GM12878 (cell line): ENCODE data around the gene STAC2.

Experiments
- EP300 ChIP-seq, 2 experiments: fragments of 150-350 bp in 1 of 2; IDR thresholded peaks; 2 replicates each; pipeline ENCODE4 v1.6.1; 2011 to 2012; ENCODE audit warnings: low read depth in 2 of 2, low read length in 2 of 2, borderline replicate concordance in 1 of 2, improper control_type of control experiment in 1 of 2, inconsistent platforms in 1 of 2; ENCODE audit not compliant: control insufficient read depth in 1 of 2
- MYC ChIP-seq: IDR thresholded peaks from 2 replicates; pipeline ENCODE4 v1.6.1; 2011; ENCODE audit warnings: mild to moderate bottlenecking, low read length, moderate library complexity, inconsistent platforms; ENCODE audit not compliant: insufficient read depth, insufficient replicate concordance, insufficient read length, severe bottlenecking
- TCF12 ChIP-seq: IDR thresholded peaks from 2 replicates; pipeline ENCODE4 v1.6.1; 2011; ENCODE audit warnings: low read depth, mild to moderate bottlenecking, low read length
- TF ChIP-seq, protein P1 (sequence below), 3 experiments: IDR thresholded peaks in 2 of 3; conservative IDR thresholded peaks in 1 of 3; 2 replicates each; pipeline ENCODE4 v1.5.1; 2011; ENCODE audit warnings: low read depth in 3 of 3, low read length in 3 of 3, mild to moderate bottlenecking in 3 of 3, control low read depth in 2 of 3, moderate library complexity in 2 of 3, inconsistent platforms in 1 of 3, mixed read lengths in 1 of 3; ENCODE audit not compliant: control insufficient read depth in 2 of 3, insufficient read depth in 1 of 3; ENCODE audit errors: extremely low read depth in 1 of 3
- TF ChIP-seq, protein P2 (sequence below): IDR thresholded peaks from 2 replicates; pipeline ENCODE4 v1.6.1; 2011; ENCODE audit warnings: mild to moderate bottlenecking, low read depth, low read length, moderate library complexity; ENCODE audit not compliant: insufficient replicate concordance

DNA sequence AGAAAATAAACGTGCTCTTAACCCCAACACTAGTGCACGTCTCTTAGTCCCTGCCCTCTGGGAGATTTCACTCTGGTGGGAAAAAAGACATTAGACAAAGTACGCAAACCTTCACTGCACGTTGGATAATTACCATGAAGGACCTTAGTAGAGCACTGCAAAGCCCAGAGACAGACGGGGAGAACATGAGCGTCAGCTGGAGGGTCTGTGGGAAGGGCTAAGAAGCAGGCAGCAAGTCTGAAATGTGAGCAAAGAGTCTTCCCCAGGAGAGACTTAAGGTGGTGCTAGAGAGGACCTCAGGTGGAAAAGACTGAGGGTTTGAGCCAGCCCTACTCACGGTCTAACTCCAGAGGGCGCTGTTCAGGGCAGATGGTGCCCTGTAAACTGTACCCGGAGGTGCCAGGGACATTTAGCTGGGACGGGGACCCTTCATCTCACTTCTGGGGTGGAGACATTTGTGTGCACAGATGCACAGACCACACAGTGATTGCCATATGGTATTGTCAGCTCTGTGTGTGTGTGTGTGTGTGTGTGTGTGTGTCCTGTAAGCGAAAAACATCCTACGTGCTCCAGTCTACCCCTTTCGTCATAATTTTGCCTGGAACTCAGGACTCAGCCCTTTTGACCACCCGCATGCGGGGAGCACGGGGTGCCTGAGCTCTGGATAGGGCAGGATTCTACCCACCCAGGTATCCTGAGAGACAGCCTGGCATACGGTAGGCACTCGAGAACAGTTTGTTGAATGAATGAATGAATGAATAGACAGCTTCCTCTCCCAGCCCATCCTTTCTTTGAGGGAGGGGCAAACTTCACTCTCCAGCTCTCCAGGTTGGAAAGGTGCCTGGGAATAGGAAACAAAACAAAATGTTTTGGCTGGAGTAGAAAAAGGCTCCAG, 10.1 kb upstream of the STAC2 start:
- TF ChIP-seq, protein P1, sequence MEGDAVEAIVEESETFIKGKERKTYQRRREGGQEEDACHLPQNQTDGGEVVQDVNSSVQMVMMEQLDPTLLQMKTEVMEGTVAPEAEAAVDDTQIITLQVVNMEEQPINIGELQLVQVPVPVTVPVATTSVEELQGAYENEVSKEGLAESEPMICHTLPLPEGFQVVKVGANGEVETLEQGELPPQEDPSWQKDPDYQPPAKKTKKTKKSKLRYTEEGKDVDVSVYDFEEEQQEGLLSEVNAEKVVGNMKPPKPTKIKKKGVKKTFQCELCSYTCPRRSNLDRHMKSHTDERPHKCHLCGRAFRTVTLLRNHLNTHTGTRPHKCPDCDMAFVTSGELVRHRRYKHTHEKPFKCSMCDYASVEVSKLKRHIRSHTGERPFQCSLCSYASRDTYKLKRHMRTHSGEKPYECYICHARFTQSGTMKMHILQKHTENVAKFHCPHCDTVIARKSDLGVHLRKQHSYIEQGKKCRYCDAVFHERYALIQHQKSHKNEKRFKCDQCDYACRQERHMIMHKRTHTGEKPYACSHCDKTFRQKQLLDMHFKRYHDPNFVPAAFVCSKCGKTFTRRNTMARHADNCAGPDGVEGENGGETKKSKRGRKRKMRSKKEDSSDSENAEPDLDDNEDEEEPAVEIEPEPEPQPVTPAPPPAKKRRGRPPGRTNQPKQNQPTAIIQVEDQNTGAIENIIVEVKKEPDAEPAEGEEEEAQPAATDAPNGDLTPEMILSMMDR (IDR thresholded peaks at IDR 0.05 in 2 of 3, conservative IDR thresholded peaks at IDR 0.05 in 1 of 3; ENCODE audit: control insufficient read depth in 2 of 3, extremely low read depth in 1 of 3, insufficient read depth in 1 of 3, low read depth in 3 of 3, low read length in 3 of 3): peak; percentile 63 to 95 (median 86)
- TF ChIP-seq, protein P2, sequence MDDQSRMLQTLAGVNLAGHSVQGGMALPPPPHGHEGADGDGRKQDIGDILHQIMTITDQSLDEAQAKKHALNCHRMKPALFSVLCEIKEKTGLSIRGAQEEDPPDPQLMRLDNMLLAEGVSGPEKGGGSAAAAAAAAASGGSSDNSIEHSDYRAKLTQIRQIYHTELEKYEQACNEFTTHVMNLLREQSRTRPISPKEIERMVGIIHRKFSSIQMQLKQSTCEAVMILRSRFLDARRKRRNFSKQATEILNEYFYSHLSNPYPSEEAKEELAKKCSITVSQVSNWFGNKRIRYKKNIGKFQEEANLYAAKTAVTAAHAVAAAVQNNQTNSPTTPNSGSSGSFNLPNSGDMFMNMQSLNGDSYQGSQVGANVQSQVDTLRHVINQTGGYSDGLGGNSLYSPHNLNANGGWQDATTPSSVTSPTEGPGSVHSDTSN: no peak
- TF ChIP-seq MYC (no peak), EP300 (IDR thresholded peaks at IDR 0.05; ENCODE audit: borderline replicate concordance in 1 of 2, control insufficient read depth in 1 of 2, low read depth in 2 of 2, low read length in 2 of 2) (no peak), TCF12 (no peak)
